MCF 10A (cell line): ENCODE data around the gene DENND5A. TPM values are rescaled to one million over a fixed set of nuclear protein-coding genes. Genes with fewer than 3 reads are reported as not detected.
"Not testable (repeated sequence)": the region's sequence is repeated elsewhere in the genome, so short reads cannot be mapped to it uniquely, and the experiment has no call there.

Experiments used
- BruUV-seq: library from RNA; stranded (reverse); fragments of 400-500 nt; replicated peaks from 2 replicates; lab custom pipeline; 2021; lab: Mats Ljungman, UMichigan
- CTCF ChIA-PET: fragments of 300-600 bp; sonication (Branson Sonifier 250); formaldehyde crosslinking; extraction: SDS; loops from one replicate; lab custom pipeline; 2021; ENCODE audit warnings: antibody characterized with exemption, inconsistent platforms; lab: Yijun Ruan, JAX
- POLR2A ChIA-PET: fragments of 300-600, 350-650 bp; sonication (Branson Sonifier 250); formaldehyde crosslinking; extraction: SDS; loops from one replicate; lab custom pipeline; 2020; ENCODE audit warnings: antibody characterized with exemption, inconsistent platforms; lab: Yijun Ruan, JAX
- DNase-seq: peaks from one replicate; pipeline ENCODE4 v3.0.0-alpha.2; 2018; ENCODE audit not compliant: unreplicated experiment
- H3K27ac Mint-ChIP-seq: one replicate; pipeline ENCODE4 v1.8.0; 2022; ENCODE audit warnings: mild to moderate bottlenecking, low read depth, mixed read lengths; ENCODE audit not compliant: unreplicated experiment
- H3K27me3 Mint-ChIP-seq: one replicate; pipeline ENCODE4 v1.8.0; 2022; ENCODE audit warnings: mixed read lengths; ENCODE audit not compliant: insufficient read depth, unreplicated experiment
- H3K36me3 Mint-ChIP-seq: one replicate; pipeline ENCODE4 v1.8.0; 2022; ENCODE audit warnings: mild to moderate bottlenecking, moderate library complexity, mixed read lengths; ENCODE audit not compliant: insufficient read depth, unreplicated experiment
- H3K4me1 Mint-ChIP-seq: one replicate; pipeline ENCODE4 v1.8.0; 2022; ENCODE audit warnings: mixed read lengths; ENCODE audit not compliant: insufficient read depth, unreplicated experiment
- H3K4me3 Mint-ChIP-seq: one replicate; pipeline ENCODE4 v1.8.0; 2022; ENCODE audit warnings: mild to moderate bottlenecking, moderate library complexity, mixed read lengths; ENCODE audit not compliant: unreplicated experiment
- H3K9me3 Mint-ChIP-seq: one replicate; pipeline ENCODE4 v1.8.0; 2022; ENCODE audit warnings: mixed read lengths; ENCODE audit not compliant: unreplicated experiment
- intact Hi-C: fragments of 100-400 bp; cut with micrococcal nuclease; formaldehyde crosslinking; loops from 2 replicates; pipeline ENCODE4 v1.14.1; 2022
- total RNA-seq: library from RNA; stranded (reverse); gene quantifications from 2 replicates; pipeline ENCODE4 v1.2.3, GENCODE V29; 2022
- TF ChIP-seq, protein P1 (sequence below): fragments of 200-600 bp; IDR thresholded peaks from one replicate; pipeline ENCODE4 v1.8.0; 2022; ENCODE audit warnings: antibody characterized with exemption, mild to moderate bottlenecking; ENCODE audit not compliant: unreplicated experiment

The DENND5A gene
- total RNA-seq, 1 experiment from 2014 or later, result 55.4 TPM

DNA sequence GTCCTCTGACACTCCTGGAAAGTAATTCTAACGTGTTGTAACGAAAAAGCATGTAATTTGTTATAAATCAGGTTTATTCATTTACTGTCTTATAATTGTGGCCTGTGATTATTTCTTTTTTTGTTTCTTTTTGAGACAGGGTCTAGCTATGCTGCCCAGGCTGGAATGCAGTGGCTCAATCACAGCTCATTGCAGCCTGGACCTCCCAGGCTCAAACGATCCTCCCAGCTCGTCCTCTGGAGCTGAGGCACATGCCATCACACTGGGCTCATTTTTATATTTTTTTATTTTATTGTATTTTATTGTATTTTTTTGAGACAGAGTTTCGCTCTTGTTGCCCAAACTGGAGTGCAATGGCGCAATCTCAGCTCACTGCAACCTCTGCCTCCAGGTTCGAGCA, 15.9 kb downstream of the DENND5A start:
- Mint-ChIP-seq H3K4me3 (no peak overlapping the region), H3K9me3 (no peaks in the 10 kb centered on the region), H3K27ac (no peak overlapping the region), H3K36me3 (no peaks in the 10 kb centered on the region), H3K4me1 (no peaks in the 10 kb centered on the region), H3K27me3 (no peaks in the 10 kb centered on the region)
- DNase-seq, result no peak
- TF ChIP-seq, protein P1, sequence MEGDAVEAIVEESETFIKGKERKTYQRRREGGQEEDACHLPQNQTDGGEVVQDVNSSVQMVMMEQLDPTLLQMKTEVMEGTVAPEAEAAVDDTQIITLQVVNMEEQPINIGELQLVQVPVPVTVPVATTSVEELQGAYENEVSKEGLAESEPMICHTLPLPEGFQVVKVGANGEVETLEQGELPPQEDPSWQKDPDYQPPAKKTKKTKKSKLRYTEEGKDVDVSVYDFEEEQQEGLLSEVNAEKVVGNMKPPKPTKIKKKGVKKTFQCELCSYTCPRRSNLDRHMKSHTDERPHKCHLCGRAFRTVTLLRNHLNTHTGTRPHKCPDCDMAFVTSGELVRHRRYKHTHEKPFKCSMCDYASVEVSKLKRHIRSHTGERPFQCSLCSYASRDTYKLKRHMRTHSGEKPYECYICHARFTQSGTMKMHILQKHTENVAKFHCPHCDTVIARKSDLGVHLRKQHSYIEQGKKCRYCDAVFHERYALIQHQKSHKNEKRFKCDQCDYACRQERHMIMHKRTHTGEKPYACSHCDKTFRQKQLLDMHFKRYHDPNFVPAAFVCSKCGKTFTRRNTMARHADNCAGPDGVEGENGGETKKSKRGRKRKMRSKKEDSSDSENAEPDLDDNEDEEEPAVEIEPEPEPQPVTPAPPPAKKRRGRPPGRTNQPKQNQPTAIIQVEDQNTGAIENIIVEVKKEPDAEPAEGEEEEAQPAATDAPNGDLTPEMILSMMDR, result no peak
- POLR2A ChIA-PET, result no interaction called here
- CTCF ChIA-PET, result interaction anchor here (0.6 to 1.0 kb wide), 2 partner anchors 15 to 25 kb away, joined by 3 read pairs; no protein-coding TSS in a partner anchor
- no TSS peak for BruUV-seq
- intact Hi-C loops, result no loop called here

DNA sequence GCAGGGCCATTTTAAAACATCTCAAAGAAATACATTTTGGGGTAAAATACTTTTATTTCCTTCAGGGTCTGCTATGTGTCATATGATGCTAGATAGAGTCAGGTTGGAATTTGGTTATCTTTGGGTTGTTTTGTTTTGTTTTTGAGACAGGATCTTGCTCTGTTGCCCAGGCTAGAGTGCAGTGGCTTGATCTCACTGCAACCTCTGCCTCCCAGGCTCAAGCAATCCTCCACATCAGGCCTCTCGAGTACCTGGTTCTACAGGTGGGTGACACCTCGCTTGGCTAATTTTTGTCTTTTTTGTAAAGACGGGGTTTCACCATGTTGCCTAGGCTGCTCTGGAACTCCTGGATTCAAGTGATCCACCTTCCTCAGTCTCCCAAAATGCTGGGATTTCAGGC, 17.3 kb downstream of the DENND5A start:
- intact Hi-C loops, result no loop called here
- CTCF ChIA-PET, result interaction anchor here (0.6 to 1.2 kb wide), 3 partner anchors 17 to 1378 kb away, joined by 3 to 4 read pairs (median 3); no protein-coding TSS in a partner anchor
- TF ChIP-seq, protein P1, result no peak
- no peak for DNase-seq
- no TSS peak for BruUV-seq
- no peak overlapping the region for H3K27ac Mint-ChIP-seq
- H3K4me3 Mint-ChIP-seq, result no peak overlapping the region
- POLR2A ChIA-PET, result interaction anchor here (1.0 kb wide), 1 partner anchor 211 kb away, joined by 3 read pairs; no protein-coding TSS in a partner anchor
- no peaks in the 10 kb centered on the region for H3K9me3 Mint-ChIP-seq
- no peaks in the 10 kb centered on the region for H3K27me3 Mint-ChIP-seq
- H3K4me1 Mint-ChIP-seq, result no peaks in the 10 kb centered on the region
- H3K36me3 Mint-ChIP-seq, result no peaks in the 10 kb centered on the region

GRCh38 chr11:9236242-9236641, 28.9 kb downstream of the DENND5A start:
- H3K4me3 Mint-ChIP-seq, H3K27ac Mint-ChIP-seq, DNase-seq, BruUV-seq, CTCF ChIA-PET, H3K36me3 Mint-ChIP-seq, H3K9me3 Mint-ChIP-seq, intact Hi-C loops, H3K27me3 Mint-ChIP-seq: not testable (repeated sequence)
- H3K4me1 Mint-ChIP-seq, result peaks cover 13% of the 10 kb centered on the region
- POLR2A ChIA-PET, result interaction anchor here (0.6 kb wide), 1 partner anchor 1059 kb away, joined by 3 read pairs; no protein-coding TSS in a partner anchor

DNA sequence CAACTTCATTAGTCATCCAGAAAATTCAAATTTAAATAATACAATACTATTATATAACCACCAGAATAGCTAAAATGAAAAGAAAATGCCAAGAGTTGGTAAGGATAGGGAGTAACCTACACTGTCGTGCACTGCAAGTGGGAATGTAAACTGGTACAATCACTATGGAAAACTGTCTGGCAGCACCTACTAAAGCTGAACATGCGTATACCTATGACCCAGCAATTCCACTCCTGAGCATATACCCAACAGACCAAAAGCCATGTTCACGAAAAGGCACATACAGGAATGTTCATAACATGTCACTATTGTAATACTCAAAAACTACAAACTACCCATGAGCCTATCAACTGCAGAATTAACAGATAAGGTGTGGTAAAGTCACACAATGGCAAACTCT, 32.7 kb downstream of the DENND5A start:
- no peak for DNase-seq
- Mint-ChIP-seq H3K36me3 (peaks cover 6% of the 10 kb centered on the region), H3K9me3 (no peaks in the 10 kb centered on the region), H3K27ac (no peak overlapping the region), H3K4me1 (peaks cover 15% of the 10 kb centered on the region), H3K27me3 (no peaks in the 10 kb centered on the region), H3K4me3 (no peak overlapping the region)
- intact Hi-C loops, result no loop called here
- ChIA-PET POLR2A (no interaction called here), CTCF (interaction anchor here (0.6 kb wide), 1 partner anchor 27 kb away, joined by 3 read pairs; no protein-coding TSS in a partner anchor)
- BruUV-seq, result no TSS peak
- TF ChIP-seq, protein P1, result no peak
